Inferior parietal cortex (tissue), 1 donor: ENCODE measurements around the gene CATSPER4.
"Not testable (repeated sequence)": the region's sequence is repeated elsewhere in the genome, so short reads cannot be mapped to it uniquely, and the experiment has no call there.

Experiments used
- DNase-seq: peaks from one replicate; pipeline ENCODE4 v3.0.0-alpha.2; 2016; ENCODE audit errors: extremely low spot score

CATSPER4 gene

GRCh38 chr1:26195805-26196204 is 5.4 kb downstream of the CATSPER4 start:
- no peak for DNase-seq

DNA sequence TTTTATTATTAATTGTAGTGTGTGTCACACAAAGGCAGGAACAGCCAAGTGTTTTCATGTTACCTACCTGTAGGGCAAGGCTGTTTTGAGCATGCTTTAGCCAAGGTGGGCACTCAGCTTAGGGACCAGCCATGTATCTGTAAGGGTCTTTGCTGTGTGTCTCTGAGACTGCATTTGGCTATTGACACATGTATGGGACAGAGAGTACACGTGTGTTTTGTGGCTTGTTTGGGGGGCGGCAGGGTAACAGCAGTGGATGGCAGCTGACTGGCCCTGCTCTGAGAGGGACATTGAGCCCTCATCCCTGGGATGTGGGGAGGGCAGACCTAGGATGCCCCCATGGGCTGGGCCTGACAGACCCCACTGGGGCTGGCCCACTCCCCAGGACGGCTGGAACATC is 6.9 kb downstream of the CATSPER4 start:
- no peak for DNase-seq

- DNase-seq: no peak
These were observed 7.4 kb downstream of the CATSPER4 start for GRCh38 chr1:26197813-26198212.

- no peak for DNase-seq
These were observed 10.0 kb downstream of the CATSPER4 start for GRCh38 chr1:26200413-26200812.

GRCh38 chr1:26203642-26204318 is 13.4 kb downstream of the CATSPER4 start:
- no peak for DNase-seq

DNA sequence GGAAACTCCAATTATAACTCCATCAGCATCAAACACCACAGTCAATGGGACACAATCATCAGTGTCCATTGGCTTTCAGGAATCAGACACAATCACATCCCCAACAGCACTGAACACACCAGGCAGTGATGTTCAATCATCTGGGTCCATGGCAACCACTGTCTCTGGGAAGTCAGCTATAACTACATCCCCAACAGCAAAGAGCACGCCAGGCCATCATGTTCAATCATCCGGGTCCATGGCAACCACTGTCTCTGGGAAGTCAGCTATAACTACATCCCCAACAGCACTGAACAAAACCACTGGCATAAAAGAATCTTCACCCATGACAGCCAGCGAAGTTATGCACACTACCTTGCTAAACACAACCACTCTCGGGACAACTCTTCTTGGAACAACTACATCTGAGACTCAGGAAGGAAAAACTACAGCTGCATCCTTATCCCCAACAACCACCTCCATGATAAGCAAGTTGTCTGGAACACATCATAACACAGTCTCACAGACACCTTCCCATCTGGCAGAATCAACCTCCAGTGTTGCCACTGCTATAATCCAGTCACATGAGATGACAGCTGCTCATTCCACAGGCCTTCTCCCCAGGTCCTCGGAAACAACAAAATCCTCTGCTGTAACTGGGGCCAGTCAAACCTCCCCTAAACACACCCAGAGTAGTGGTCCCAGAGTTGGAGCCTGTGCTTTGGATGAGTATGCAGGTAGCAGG is 19.9 kb downstream of the CATSPER4 start:
- no peak for DNase-seq

GRCh38 chr1:26212726-26213125 is 22.3 kb downstream of the CATSPER4 start:
- DNase-seq: no peak

DNA sequence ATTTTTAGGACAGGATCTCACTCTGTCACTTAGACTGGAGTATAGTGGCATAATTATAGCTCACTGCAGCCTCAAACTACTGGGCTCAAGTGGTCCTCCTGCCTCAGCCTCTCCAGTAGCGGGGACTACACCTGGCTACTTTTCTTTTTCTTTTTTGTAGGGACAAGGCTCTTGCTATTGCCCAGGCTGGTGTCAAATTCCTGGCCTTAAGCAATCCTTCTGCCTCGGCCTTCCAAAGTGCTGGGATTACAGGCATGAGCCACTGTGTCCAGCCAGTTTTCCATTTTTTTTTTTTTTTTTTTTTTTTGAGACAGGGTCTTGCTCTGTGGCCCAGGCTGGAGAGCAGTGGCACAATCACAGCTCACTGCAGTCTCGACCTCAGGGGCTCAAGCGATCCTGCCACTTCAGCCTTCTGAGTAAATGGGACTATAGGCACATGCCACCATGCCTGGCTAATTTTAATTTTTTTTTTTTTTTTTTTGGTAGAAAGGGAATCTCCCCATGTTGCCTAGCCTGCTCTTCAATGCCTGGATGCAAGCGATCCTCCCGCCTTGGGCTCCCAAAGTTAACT is 23.0 kb downstream of the CATSPER4 start:
- no peak for DNase-seq

- DNase-seq: no peak
These were observed 24.8 kb downstream of the CATSPER4 start for GRCh38 chr1:26215246-26215645.

- DNase-seq: no peak
These were observed 28.6 kb downstream of the CATSPER4 start for GRCh38 chr1:26218906-26219494.

GRCh38 chr1:26220199-26220912 is 30.0 kb downstream of the CATSPER4 start:
- DNase-seq: no peak

- DNase-seq: no peak
These were observed 30.7 kb downstream of the CATSPER4 start for GRCh38 chr1:26221094-26221493.

DNA sequence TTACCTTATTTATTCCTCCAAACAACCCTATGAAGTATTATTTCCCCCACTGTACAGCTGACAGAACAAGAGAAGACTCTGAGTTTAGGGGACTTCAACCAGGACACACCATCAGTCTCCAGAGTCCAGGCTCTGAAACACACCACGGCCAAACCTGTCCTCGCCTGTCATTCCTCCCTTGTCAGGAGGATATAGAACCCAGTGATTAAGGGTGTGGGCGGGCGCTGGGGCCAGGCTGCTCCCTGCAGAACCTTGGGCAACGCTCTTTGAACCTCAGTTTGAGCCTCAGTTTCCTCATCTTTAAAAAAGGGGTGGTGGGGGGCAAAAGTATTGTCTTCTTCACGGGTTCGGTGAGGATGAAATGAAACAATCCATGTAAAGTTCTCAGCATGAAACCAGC is 34.2 kb downstream of the CATSPER4 start:
- no peak for DNase-seq

GRCh38 chr1:26225033-26225831 is 34.8 kb downstream of the CATSPER4 start:
- peak; percentile 22 for DNase-seq

DNA sequence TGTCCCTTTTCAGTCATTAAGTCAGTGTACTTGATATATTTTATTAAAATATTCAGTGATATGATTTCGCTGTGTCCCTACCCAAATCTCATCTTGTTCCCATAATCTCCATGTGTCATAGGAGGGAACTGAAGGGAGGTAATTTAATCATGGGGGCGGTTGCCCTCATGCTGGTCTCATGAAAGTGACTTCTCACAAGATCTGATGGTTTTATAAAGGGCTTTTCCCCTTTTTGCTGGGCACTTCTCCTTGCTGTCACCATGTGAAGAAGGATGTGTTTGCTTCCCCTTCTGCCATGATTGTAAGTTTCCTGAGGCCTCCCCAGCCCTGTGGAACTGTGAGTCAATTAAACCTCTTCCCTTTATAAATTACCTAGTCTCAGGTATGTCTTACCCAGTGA is 40.3 kb downstream of the CATSPER4 start:
- not testable (repeated sequence) for DNase-seq

DNA sequence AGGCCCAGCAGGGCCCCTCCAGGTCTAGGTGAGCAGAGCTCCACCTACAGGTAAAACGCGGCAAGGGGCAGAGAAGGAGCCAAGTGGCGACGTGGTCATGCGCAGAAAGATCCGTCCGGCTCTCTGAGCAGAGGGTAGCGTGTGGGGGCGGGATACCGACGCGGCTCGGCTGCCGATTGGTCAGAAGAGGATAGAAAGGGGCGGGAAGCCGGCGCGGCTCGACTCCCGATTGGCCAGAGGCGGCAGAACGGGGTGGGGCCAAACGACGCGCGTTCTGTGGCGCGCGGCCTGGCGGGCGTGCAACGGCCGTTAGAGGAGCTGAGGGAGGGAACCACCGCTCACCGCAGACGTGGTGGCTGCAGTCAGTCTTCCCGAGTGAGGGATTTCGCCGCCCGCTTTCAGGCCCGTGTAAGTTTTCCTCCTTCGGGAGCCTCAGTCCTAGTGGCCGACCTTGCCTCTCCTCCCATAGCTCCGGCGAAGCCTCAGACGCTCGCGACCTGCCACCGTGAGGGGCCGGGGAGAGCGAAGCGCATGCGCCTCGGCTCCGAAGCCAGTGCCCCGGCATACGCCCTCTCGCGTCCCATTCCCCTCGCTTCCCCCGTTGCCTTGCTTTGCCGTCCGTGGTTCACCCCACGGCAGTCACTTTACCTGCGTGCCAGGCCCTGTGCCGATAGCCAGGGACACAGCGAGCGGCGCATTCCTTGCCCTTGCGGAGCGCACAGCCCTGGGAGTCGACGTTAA is 43.7 kb downstream of the CATSPER4 start, which contains the start of gene CEP85:
TSS of gene CEP85 (plus strand) at position 298 of the 741 bp plus-strand sequence. CDS start 5,584 bp downstream, outside the sequence.
- peak; percentile 98 for DNase-seq

- DNase-seq: peak; percentile 27
These were observed 44.4 kb downstream of the CATSPER4 start for GRCh38 chr1:26234644-26235370.

DNA sequence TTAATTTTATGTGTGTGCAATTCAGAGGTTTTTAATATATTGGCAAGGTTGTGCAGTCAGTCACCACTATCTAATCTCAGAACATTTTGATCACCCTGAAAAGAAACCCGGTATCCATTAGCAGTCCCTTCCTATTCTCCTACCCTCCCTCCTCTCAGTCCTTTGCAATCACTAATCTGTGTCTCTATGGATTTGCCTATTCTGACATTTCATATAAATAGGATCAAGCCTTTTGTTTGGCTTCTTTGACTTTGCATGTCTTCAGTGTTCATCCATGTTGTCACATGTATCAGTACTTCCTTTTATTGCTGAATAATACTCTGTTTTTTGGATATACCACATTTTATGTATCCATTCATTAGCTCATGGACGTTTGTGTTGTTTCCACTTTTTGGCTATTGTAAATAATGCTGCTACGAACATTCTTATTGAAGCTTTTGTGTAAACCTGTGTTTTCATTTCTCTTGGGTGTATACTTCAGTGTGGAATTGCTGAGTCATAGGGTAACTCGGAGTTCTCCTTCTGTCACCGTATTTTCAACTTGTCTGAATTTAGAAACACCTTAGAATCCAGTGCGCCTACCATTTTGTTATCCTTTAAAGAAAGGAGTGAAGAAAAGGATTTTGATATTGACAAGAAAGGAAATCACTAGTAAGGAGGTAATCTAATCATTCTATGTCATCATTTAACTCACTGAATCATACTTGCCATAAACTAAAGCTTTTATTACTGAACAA is 47.0 kb downstream of the CATSPER4 start:
- DNase-seq: peak; percentile 36

DNA sequence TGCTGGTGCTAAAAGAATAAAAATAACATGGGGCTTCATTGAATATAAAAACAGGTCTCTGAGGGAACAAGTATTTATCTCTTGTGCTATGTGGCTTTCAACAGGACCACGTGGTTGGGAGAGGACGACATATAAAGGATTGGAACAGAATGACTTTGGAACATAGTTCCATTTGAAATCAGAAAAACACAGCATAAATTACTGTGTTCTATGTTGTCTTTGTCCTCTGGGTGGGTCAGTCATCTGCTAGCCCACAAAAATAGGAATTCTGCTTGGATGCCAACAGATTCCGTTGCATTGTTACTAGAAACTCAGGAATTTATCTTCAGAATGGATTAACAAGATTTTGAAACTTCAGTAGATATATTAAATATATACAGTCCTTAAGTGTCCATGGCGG is 49.5 kb downstream of the CATSPER4 start:
- DNase-seq: peak; percentile 68
